GM21619 (cell line): ENCODE data around the gene TMCC1.
"Not testable (repeated sequence)": the region's sequence is repeated elsewhere in the genome, so short reads cannot be mapped to it uniquely, and the experiment has no call there.

Experiments used
- ATAC-seq: cut with Tn5 transposase; IDR thresholded peaks from one replicate; pipeline ENCODE4 v1.9.1; 2021; ENCODE audit not compliant: unreplicated experiment

TMCC1 gene

GRCh38 chr3:129734449-129734848 is 159.1 kb downstream of the TMCC1 start:
- no peak for ATAC-seq

- ATAC-seq = no peak
Observed at GRCh38 chr3:129732200-129732876, 161.2 kb downstream of the TMCC1 start.

GRCh38 chr3:129727707-129728106 is 165.8 kb downstream of the TMCC1 start:
- no peak for ATAC-seq

GRCh38 chr3:129723558-129724324 is 169.8 kb downstream of the TMCC1 start:
- ATAC-seq = no peak

- ATAC-seq = no peak
Observed at GRCh38 chr3:129722527-129722926, 171.0 kb downstream of the TMCC1 start.

GRCh38 chr3:129718201-129718600 is 175.3 kb downstream of the TMCC1 start:
- no peak for ATAC-seq

GRCh38 chr3:129715854-129716253 is 177.7 kb downstream of the TMCC1 start:
- no peak for ATAC-seq

- ATAC-seq = no peak
Observed at GRCh38 chr3:129708328-129708861, 185.1 kb downstream of the TMCC1 start.

- ATAC-seq = no peak
Observed at GRCh38 chr3:129705274-129705673, 188.2 kb downstream of the TMCC1 start.

GRCh38 chr3:129703913-129704312 is 189.6 kb downstream of the TMCC1 start:
- ATAC-seq = no peak

- no peak for ATAC-seq
Observed at GRCh38 chr3:129702934-129703712, 190.4 kb downstream of the TMCC1 start.

- no peak for ATAC-seq
Observed at GRCh38 chr3:129701161-129701560, 192.3 kb downstream of the TMCC1 start.

GRCh38 chr3:129699612-129700011 is 193.9 kb downstream of the TMCC1 start:
- ATAC-seq = no peak

GRCh38 chr3:129699199-129699598 is 194.3 kb downstream of the TMCC1 start:
- ATAC-seq = no peak

GRCh38 chr3:129697229-129697969 is 196.1 kb downstream of the TMCC1 start:
- ATAC-seq = no peak

GRCh38 chr3:129696430-129696829 is 197.1 kb downstream of the TMCC1 start:
- ATAC-seq = not testable (repeated sequence)

- no peak for ATAC-seq
Observed at GRCh38 chr3:129695230-129695629, 198.3 kb downstream of the TMCC1 start.

GRCh38 chr3:129694228-129694627 is 199.3 kb downstream of the TMCC1 start:
- ATAC-seq = no peak

GRCh38 chr3:129692743-129693142 is 200.8 kb downstream of the TMCC1 start:
- ATAC-seq = no peak

- no peak for ATAC-seq
Observed at GRCh38 chr3:129690963-129691362, 202.5 kb downstream of the TMCC1 start.

GRCh38 chr3:129690406-129690805 is 203.1 kb downstream of the TMCC1 start:
- ATAC-seq = peak; percentile 89
